A673 (cell line): ENCODE results near the gene FASTK. TPM values are rescaled to one million over a fixed set of nuclear protein-coding genes. Genes with fewer than 3 reads are reported as not detected.

Experiments used
- BruUV-seq: library from RNA; stranded (reverse); fragments of 400-500 nt; replicated peaks from 2 replicates; lab custom pipeline; 2021; lab: Mats Ljungman, UMichigan
- CTCF ChIA-PET: fragments of 300-600 bp; sonication (Branson Sonifier 250); formaldehyde crosslinking; loops from one replicate; lab custom pipeline; 2022; ENCODE audit warnings: antibody characterized with exemption; lab: Charles Lee
- POLR2A ChIA-PET: fragments of 300-600 bp; sonication (Branson Sonifier 250); formaldehyde crosslinking; loops from one replicate; lab custom pipeline; 2022; ENCODE audit warnings: antibody characterized with exemption; ENCODE audit not compliant: low non-redundant PET; lab: Charles Lee
- DNase-seq: peaks from one replicate; pipeline ENCODE4 v3.0.0-alpha.2; 2015; ENCODE audit warnings: low spot score
- H3K27ac ChIP-seq: fragments of 200-600 bp; sonication (generic); 2 replicates; pipeline ENCODE4 v1.5.1; 2016; ENCODE audit warnings: mixed run types, low read depth, mild to moderate bottlenecking, mixed read lengths, antibody characterized with exemption, low read length; ENCODE audit not compliant: poor library complexity, severe bottlenecking
- H3K27me3 ChIP-seq: fragments of 200-600 bp; sonication (generic); replicated peaks from 2 replicates; pipeline ENCODE4 v1.6.1; 2017; ENCODE audit warnings: mixed run types, low read depth, mild to moderate bottlenecking, mixed read lengths, antibody characterized with exemption, low read length; ENCODE audit not compliant: insufficient read depth, poor library complexity
- H3K36me3 ChIP-seq: fragments of 200-600 bp; sonication (generic); 2 replicates; pipeline ENCODE4 v1.6.1; 2016; ENCODE audit warnings: mixed run types, mild to moderate bottlenecking, mixed read lengths, antibody characterized with exemption, low read length; ENCODE audit not compliant: insufficient read depth, poor library complexity, severe bottlenecking
- H3K4me1 ChIP-seq: fragments of 200-600 bp; sonication (generic); 2 replicates; pipeline ENCODE4 v1.6.1; 2017; ENCODE audit warnings: mixed run types, mild to moderate bottlenecking, mixed read lengths, antibody characterized with exemption, low read length; ENCODE audit not compliant: insufficient read depth, poor library complexity, severe bottlenecking
- H3K4me3 ChIP-seq: fragments of 200-600 bp; sonication (generic); 2 replicates; pipeline ENCODE4 v1.5.1; 2016; ENCODE audit warnings: low read depth, mixed run types, mild to moderate bottlenecking, mixed read lengths, low read length; ENCODE audit not compliant: poor library complexity, severe bottlenecking
- H3K9me3 ChIP-seq: fragments of 200-600 bp; sonication (generic); 2 replicates; pipeline ENCODE4 v1.6.1; 2016; ENCODE audit warnings: mixed run types, low read depth, mild to moderate bottlenecking, mixed read lengths, antibody characterized with exemption, low read length; ENCODE audit not compliant: poor library complexity, severe bottlenecking
- EZH2 ChIP-seq: fragments of 200-600 bp; sonication (generic); IDR thresholded peaks from 2 replicates; pipeline ENCODE4 v1.6.1; 2017; ENCODE audit warnings: borderline replicate concordance, low read depth, mild to moderate bottlenecking, mixed read lengths, antibody characterized with exemption, low read length; ENCODE audit not compliant: poor library complexity, severe bottlenecking
- intact Hi-C: fragments of 100-400 bp; cut with micrococcal nuclease; formaldehyde crosslinking; loops from one replicate; pipeline ENCODE4 v1.10.0; 2022; ENCODE audit not compliant: unreplicated experiment
- total RNA-seq: library from RNA; stranded (reverse); gene quantifications from 2 replicates; pipeline ENCODE4 v1.2.3, GENCODE V29; 2021
- TF ChIP-seq, protein P1 (sequence below): fragments of 300-800, 200-600 bp; sonication (generic); conservative IDR thresholded peaks from 2 replicates; pipeline ENCODE4 v1.5.1; 2017; ENCODE audit warnings: low read depth, mild to moderate bottlenecking, antibody characterized with exemption, low read length, moderate library complexity, mixed read lengths

FASTK gene
- total RNA-seq, 1 experiment from 2014 or later = 80.5 TPM

DNA sequence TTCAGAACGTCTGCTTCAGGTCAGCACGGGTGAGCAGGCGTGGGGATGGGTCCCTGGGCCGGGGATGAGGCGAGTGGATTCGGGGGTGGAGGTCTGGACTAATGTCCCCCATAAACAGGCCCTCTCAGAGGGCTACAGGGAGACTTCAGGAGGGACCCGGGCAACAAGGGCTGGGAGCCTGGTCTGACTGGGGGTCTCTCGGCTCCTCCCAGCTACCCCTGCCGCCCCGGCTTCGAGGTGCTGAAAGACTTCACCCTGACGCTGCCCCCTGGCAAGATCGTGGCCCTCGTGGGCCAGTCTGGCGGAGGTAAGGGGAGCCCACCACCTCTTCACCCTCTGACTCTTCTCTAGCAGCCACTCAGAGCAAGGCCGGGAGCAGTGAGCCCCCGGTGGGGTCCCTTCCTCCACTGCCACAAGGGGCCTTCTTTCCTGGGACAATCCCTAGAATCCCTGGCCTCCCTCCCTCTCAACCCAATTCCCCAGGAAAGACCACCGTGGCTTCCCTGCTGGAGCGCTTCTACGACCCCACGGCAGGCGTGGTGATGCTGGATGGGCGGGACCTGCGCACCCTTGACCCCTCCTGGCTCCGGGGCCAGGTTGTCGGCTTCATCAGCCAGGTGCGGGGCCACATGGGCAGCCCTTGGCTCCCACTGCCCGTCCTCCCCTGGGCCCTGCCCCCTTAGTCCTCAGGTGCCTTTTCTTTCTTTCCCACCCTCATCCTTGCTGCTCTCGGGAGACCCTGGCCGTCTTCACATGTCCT lies 39.8 kb downstream of the FASTK start:
- no TSS peak for BruUV-seq
- peaks cover 9% of the 10 kb centered on the region for H3K4me1 ChIP-seq
- H3K27ac ChIP-seq = no peak overlapping the region
- H3K4me3 ChIP-seq = no peak overlapping the region
- H3K9me3 ChIP-seq = no peaks in the 10 kb centered on the region
- no peaks in the 10 kb centered on the region for H3K27me3 ChIP-seq
- no peaks in the 10 kb centered on the region for H3K36me3 ChIP-seq
- POLR2A ChIA-PET = no interaction called here
- CTCF ChIA-PET = no interaction called here
- TF ChIP-seq EZH2 = no peak
- TF ChIP-seq, protein P1, sequence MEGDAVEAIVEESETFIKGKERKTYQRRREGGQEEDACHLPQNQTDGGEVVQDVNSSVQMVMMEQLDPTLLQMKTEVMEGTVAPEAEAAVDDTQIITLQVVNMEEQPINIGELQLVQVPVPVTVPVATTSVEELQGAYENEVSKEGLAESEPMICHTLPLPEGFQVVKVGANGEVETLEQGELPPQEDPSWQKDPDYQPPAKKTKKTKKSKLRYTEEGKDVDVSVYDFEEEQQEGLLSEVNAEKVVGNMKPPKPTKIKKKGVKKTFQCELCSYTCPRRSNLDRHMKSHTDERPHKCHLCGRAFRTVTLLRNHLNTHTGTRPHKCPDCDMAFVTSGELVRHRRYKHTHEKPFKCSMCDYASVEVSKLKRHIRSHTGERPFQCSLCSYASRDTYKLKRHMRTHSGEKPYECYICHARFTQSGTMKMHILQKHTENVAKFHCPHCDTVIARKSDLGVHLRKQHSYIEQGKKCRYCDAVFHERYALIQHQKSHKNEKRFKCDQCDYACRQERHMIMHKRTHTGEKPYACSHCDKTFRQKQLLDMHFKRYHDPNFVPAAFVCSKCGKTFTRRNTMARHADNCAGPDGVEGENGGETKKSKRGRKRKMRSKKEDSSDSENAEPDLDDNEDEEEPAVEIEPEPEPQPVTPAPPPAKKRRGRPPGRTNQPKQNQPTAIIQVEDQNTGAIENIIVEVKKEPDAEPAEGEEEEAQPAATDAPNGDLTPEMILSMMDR = no peak
- no peak for DNase-seq
- intact Hi-C loops = no loop called here

DNA sequence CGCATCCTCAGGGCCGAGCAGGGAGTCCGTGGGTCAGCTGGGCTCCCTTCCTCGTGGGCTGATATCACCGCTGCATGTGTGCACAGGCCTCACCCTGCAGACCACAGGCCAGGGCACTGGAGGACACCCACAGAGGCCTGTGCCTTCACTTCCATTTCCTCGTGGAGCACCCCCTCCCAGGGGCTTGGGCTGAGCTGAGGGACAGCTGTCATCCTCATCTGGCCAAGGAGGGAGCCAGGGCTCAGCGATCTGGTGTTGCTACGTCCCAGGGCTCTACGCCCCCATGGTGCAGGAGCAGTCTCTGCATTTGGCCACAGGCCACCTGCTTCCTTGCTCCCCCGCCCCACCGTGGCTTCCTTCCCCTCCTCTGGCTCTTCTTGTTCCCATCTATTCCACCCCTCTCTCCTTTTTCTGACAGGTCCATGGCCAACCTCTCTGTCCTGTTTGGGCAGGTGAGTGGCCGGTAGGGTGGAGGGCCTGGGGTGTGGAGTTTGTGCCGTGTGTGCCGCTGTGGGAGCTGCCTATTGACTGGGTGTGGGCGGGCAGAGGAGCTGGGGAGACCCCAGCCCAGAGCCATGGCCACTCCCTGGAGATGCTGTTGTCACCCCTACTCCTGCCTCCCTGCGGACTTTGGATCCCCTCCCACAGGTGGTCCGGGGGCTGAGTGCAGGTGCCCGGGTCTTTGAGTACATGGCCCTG lies 40.6 kb downstream of the FASTK start:
- Histone ChIP-seq H3K27me3 (no peaks in the 10 kb centered on the region), H3K36me3 (no peaks in the 10 kb centered on the region), H3K4me1 (peaks cover 9% of the 10 kb centered on the region), H3K27ac (no peak overlapping the region), H3K9me3 (no peaks in the 10 kb centered on the region), H3K4me3 (no peak overlapping the region)
- no TSS peak for BruUV-seq
- ChIA-PET CTCF (no interaction called here), POLR2A (no interaction called here)
- TF ChIP-seq, protein P1 = no peak
- TF ChIP-seq EZH2 = no peak
- intact Hi-C loops = no loop called here
- no peak for DNase-seq

DNA sequence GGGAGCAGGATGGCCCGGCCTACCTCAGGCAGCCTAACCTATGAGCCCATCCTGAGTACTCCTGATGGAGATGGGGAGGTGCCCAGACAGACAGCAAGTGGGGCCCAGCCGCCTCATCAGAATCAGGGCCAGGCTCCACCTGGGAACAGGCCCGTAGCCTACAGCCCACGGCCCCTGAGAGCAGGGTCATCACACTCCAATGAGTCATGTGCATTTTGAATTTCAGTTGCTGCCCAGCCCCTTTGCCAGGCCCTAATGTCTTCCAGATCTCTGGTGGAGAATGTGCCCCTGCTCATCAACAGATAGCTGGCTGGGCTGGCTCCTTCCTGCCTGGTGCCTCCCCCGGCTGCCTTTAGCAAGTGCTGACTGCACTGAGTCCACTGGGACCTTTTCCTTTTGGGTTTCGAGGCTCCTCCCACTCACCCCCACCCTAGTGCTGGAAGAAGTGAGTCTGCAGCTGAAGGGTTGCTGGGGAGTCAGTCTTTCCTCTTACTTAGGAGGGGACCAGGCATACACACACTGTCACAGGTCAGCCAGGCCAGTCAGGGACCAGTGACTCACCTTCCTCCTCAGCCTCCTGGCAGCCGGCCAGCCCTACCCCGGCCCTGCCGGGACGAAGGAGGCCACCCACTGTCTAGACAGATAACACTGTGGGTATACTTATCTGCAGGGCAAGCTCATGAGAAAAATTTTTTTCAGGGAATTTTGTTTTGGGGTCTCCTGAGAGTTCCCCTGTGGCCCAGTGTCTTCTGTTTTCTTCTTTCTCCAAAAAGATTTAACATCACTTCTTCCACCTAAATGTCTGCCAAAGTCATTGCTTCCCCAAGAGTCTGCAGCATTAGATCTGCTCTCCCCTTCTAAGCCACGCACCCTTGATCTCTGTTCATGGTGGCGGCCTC lies 41.4 kb downstream of the FASTK start:
- BruUV-seq = no TSS peak
- intact Hi-C loops = no loop called here
- Histone ChIP-seq H3K4me3 (no peak overlapping the region), H3K27ac (peak overlapping the region; percentile 28), H3K4me1 (peaks cover 9% of the 10 kb centered on the region), H3K27me3 (no peaks in the 10 kb centered on the region), H3K36me3 (peaks cover 4% of the 10 kb centered on the region), H3K9me3 (no peaks in the 10 kb centered on the region)
- TF ChIP-seq, protein P1 = no peak
- TF ChIP-seq EZH2 = no peak
- POLR2A ChIA-PET = no interaction called here
- CTCF ChIA-PET = no interaction called here
- DNase-seq = peak; percentile 74
